NB4 (cell line): ENCODE measurements around the gene AZU1.

Experiments used
- DNase-seq: peaks from one replicate; pipeline ENCODE4 v3.0.0; 2010; ENCODE audit warnings: low read depth
- H3K4me3 ChIP-seq: one replicate; pipeline ENCODE4 v1.5.1; 2011; ENCODE audit warnings: mild to moderate bottlenecking, low read depth, low read length, moderate library complexity
- MAX ChIP-seq: IDR thresholded peaks from 2 replicates; pipeline ENCODE4 v1.6.1; 2011; ENCODE audit warnings: low read depth, low read length
- MYC ChIP-seq: IDR thresholded peaks from 2 replicates; pipeline ENCODE4 v1.6.1; 2011; ENCODE audit warnings: low read depth, low read length
- POLR2A ChIP-seq: IDR thresholded peaks from 2 replicates; pipeline ENCODE4 v1.6.1; 2011; ENCODE audit warnings: mild to moderate bottlenecking; ENCODE audit not compliant: insufficient read length; ENCODE audit errors: extremely low read depth
- TF ChIP-seq, protein P1 (sequence below): IDR thresholded peaks from one replicate; pipeline ENCODE4 v1.5.1; 2012; ENCODE audit warnings: low read depth, low read length

Gene AZU1

GRCh38 chr19:812747-813218 is 14.9 kb upstream of the AZU1 start:
- TF ChIP-seq, protein P1, sequence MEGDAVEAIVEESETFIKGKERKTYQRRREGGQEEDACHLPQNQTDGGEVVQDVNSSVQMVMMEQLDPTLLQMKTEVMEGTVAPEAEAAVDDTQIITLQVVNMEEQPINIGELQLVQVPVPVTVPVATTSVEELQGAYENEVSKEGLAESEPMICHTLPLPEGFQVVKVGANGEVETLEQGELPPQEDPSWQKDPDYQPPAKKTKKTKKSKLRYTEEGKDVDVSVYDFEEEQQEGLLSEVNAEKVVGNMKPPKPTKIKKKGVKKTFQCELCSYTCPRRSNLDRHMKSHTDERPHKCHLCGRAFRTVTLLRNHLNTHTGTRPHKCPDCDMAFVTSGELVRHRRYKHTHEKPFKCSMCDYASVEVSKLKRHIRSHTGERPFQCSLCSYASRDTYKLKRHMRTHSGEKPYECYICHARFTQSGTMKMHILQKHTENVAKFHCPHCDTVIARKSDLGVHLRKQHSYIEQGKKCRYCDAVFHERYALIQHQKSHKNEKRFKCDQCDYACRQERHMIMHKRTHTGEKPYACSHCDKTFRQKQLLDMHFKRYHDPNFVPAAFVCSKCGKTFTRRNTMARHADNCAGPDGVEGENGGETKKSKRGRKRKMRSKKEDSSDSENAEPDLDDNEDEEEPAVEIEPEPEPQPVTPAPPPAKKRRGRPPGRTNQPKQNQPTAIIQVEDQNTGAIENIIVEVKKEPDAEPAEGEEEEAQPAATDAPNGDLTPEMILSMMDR, result no peak
- TF ChIP-seq MYC (no peak), MAX (no peak), POLR2A (no peak)
- no peak for DNase-seq
- no peak overlapping the region for H3K4me3 ChIP-seq

- TF ChIP-seq, protein P1, result no peak
- no peak for TF ChIP-seq MYC
- TF ChIP-seq POLR2A, result no peak
- TF ChIP-seq MAX, result no peak
- no peak overlapping the region for H3K4me3 ChIP-seq
- DNase-seq, result no peak
Observed at GRCh38 chr19:813219-814151, 14.2 kb upstream of the AZU1 start.

GRCh38 chr19:814152-815078 is 13.2 kb upstream of the AZU1 start:
- no peak overlapping the region for H3K4me3 ChIP-seq
- DNase-seq, result peak; percentile 30
- TF ChIP-seq MAX (no peak), MYC (no peak), POLR2A (peak; percentile 6)
- TF ChIP-seq, protein P1, result no peak

- H3K4me3 ChIP-seq, result no peak overlapping the region
- TF ChIP-seq, protein P1, result no peak
- TF ChIP-seq MYC, result no peak
- no peak for TF ChIP-seq MAX
- no peak for TF ChIP-seq POLR2A
- DNase-seq, result no peak
Observed at GRCh38 chr19:815079-815774, 12.4 kb upstream of the AZU1 start.
